K562 (cell line): ENCODE data around the gene PSMD8. TPM values are rescaled to one million over a fixed set of nuclear protein-coding genes. Genes with fewer than 3 reads are reported as not detected.

ENCODE experiments used
- CBX3 ChIP-seq, 2 experiments: IDR thresholded peaks; 1 replicate in 1 of 2; 2 replicates in 1 of 2; pipeline ENCODE4 v1.6.1; 2012; ENCODE audit warnings: inconsistent platforms in 2 of 2, low read length in 2 of 2, borderline replicate concordance in 1 of 2, control low read depth in 1 of 2
- CTBP1 ChIP-seq: fragments of 450-650 bp; IDR thresholded peaks from 2 replicates; pipeline ENCODE4 v1.6.1; 2016; ENCODE audit warnings: borderline replicate concordance
- EWSR1 ChIP-seq: fragments of 450-650 bp; IDR thresholded peaks from 2 replicates; pipeline ENCODE4 v1.6.1; 2018; ENCODE audit warnings: borderline replicate concordance, mild to moderate bottlenecking, low read depth, moderate library complexity; ENCODE audit not compliant: partially characterized antibody
- FOXK2 ChIP-seq, 2 experiments: fragments of 450-650 bp; IDR thresholded peaks in 1 of 2; conservative IDR thresholded peaks in 1 of 2; 2 replicates each; pipeline ENCODE4 v1.6.1; 2016; ENCODE audit warnings: low read depth in 2 of 2, mild to moderate bottlenecking in 1 of 2
- HOXB6 ChIP-seq: fragments of 250-450 bp; sonication (Bioruptor Pico); IDR thresholded peaks from 2 replicates; pipeline ENCODE4 v1.5.1; 2022; ENCODE audit warnings: mild to moderate bottlenecking, borderline replicate concordance
- L3MBTL2 ChIP-seq: fragments of 450-650 bp; IDR thresholded peaks from 2 replicates; pipeline ENCODE4 v1.6.1; 2016; ENCODE audit warnings: mild to moderate bottlenecking, moderate library complexity
- NCOA6 ChIP-seq: fragments of 450-650 bp; IDR thresholded peaks from 2 replicates; pipeline ENCODE4 v1.6.1; 2017; ENCODE audit warnings: mild to moderate bottlenecking
- NFIC ChIP-seq: fragments of 450-650 bp; IDR thresholded peaks from 2 replicates; pipeline ENCODE4 v1.6.1; 2017; ENCODE audit warnings: mild to moderate bottlenecking, inconsistent platforms
- RB1 ChIP-seq: fragments of 450-650 bp; IDR thresholded peaks from 2 replicates; pipeline ENCODE4 v1.6.1; 2017; ENCODE audit warnings: low read depth, mild to moderate bottlenecking
- SIX5 ChIP-seq, 2 experiments: IDR thresholded peaks; 2 replicates each; pipeline ENCODE4 v1.6.1; 2011; ENCODE audit warnings: low read length in 2 of 2, borderline replicate concordance in 1 of 2, low read depth in 1 of 2, mild to moderate bottlenecking in 1 of 2, moderate library complexity in 1 of 2; ENCODE audit not compliant: insufficient read depth in 1 of 2
- ZNF12 ChIP-seq: sonication (generic); formaldehyde crosslinking; IDR thresholded peaks from 2 replicates; pipeline ENCODE4 v1.4.0; 2020; ENCODE audit warnings: mild to moderate bottlenecking, missing genetic modification reagents
- ZNF133 ChIP-seq: fragments of 250-450 bp; sonication (Bioruptor Pico); IDR thresholded peaks from 2 replicates; pipeline ENCODE4 v1.4.0; 2020; ENCODE audit warnings: mild to moderate bottlenecking
- ZNF354B ChIP-seq: fragments of 250-450 bp; sonication (Bioruptor Pico); IDR thresholded peaks from 2 replicates; pipeline ENCODE4 v1.4.0; 2020
- polyA plus RNA-seq, 8 experiments: library from polyadenylated mRNA; depleted of rRNA in 4 of 8; stranded (reverse) in 5 of 8; unstranded in 3 of 8; fragments of >200 nt; fragmentation: Nextera tagmentation in 2 of 8; fragmentation: Illumina TruSeq in 1 of 8; extraction: Ambion mirVana in 2 of 8; extraction: Trizol in 1 of 8; gene quantifications; 2 replicates each; pipeline versions ENCODE4 v1.2.1 to v1.2.3, GENCODE V29; 2011 to 2014; ENCODE audit warnings: inconsistent platforms in 1 of 8, missing spikeins in 1 of 8
- total RNA-seq, 7 experiments: library from RNA; depleted of rRNA in 6 of 7; stranded (reverse); fragments of >200 nt in 6 of 7; fragmentation: Illumina TruSeq in 2 of 7; extraction: Trizol in 2 of 7; gene quantifications; 2 replicates each; pipeline versions ENCODE4 v1.2.1 to v1.2.3, GENCODE V29; 2011 to 2021; ENCODE audit warnings: low replicate concordance in 1 of 7
- TF ChIP-seq, protein P1 (sequence below): IDR thresholded peaks from 2 replicates; pipeline ENCODE4 v1.6.1; 2011; ENCODE audit warnings: borderline replicate concordance, low read depth, mild to moderate bottlenecking, moderate library complexity, low read length; ENCODE audit not compliant: insufficient read depth, poor library complexity, severe bottlenecking
- TF ChIP-seq, protein P2 (sequence below): fragments of 450-650 bp; formaldehyde crosslinking; IDR thresholded peaks from 2 replicates; pipeline ENCODE4 v1.4.0; 2020; ENCODE audit warnings: mild to moderate bottlenecking, moderate library complexity
- TF ChIP-seq, protein P3 (sequence below), 2 experiments: IDR thresholded peaks in 1 of 2; conservative IDR thresholded peaks in 1 of 2; 2 replicates each; pipeline ENCODE4 v1.6.1; 2016; ENCODE audit warnings: low read depth in 2 of 2, mild to moderate bottlenecking in 1 of 2, missing compliant biosample characterization in 1 of 2, missing genetic modification characterization in 1 of 2, moderate library complexity in 1 of 2
- TF ChIP-seq, protein P4 (sequence below): sonication (generic); formaldehyde crosslinking; IDR thresholded peaks from 2 replicates; pipeline ENCODE4 v1.8.0; 2022; ENCODE audit warnings: missing genetic modification reagents, mild to moderate bottlenecking, moderate library complexity, borderline replicate concordance
- TF ChIP-seq, protein P5 (sequence below): IDR thresholded peaks from 2 replicates; pipeline ENCODE4 v1.6.1; 2012; ENCODE audit warnings: low read depth, low read length, improper control_type of control experiment, borderline replicate concordance

Gene PSMD8
- total and polyA plus RNA-seq, 9 of the 15 experiments (the other 6 are each of a cell fraction or from before 2014, with no cell fraction given): 130 to 583 (median 315) TPM

DNA sequence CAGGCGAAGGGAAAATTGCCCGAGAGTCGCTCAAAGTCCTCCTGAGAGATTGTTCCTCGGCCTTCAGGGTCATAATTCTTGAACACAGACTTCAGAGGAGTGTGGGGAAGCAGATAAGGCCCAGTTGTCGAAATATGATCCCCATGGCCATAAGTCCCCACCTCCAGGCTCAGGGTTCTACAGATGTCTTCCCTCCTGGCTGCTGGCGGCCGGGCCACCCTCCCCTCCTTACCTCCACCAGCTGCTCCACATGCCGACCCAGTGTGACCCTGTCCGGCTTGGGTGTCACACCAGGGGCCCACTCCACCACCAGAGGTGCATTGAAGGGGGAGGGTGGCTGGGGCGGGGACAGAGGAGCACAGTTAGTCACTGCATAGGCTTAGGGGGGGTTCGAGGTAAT, 38.6 kb downstream of the PSMD8 start (continued):
- no peak for TF ChIP-seq EWSR1
- TF ChIP-seq, protein P1, sequence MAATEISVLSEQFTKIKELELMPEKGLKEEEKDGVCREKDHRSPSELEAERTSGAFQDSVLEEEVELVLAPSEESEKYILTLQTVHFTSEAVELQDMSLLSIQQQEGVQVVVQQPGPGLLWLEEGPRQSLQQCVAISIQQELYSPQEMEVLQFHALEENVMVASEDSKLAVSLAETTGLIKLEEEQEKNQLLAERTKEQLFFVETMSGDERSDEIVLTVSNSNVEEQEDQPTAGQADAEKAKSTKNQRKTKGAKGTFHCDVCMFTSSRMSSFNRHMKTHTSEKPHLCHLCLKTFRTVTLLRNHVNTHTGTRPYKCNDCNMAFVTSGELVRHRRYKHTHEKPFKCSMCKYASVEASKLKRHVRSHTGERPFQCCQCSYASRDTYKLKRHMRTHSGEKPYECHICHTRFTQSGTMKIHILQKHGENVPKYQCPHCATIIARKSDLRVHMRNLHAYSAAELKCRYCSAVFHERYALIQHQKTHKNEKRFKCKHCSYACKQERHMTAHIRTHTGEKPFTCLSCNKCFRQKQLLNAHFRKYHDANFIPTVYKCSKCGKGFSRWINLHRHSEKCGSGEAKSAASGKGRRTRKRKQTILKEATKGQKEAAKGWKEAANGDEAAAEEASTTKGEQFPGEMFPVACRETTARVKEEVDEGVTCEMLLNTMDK: no peak
- TF ChIP-seq CBX3 (IDR thresholded peaks at IDR 0.05; ENCODE audit: borderline replicate concordance in 1 of 2, low read length in 2 of 2): peak in 1 of 2 experiments; percentile 56; a peak in 1 of 3 replicates
- TF ChIP-seq, protein P2, sequence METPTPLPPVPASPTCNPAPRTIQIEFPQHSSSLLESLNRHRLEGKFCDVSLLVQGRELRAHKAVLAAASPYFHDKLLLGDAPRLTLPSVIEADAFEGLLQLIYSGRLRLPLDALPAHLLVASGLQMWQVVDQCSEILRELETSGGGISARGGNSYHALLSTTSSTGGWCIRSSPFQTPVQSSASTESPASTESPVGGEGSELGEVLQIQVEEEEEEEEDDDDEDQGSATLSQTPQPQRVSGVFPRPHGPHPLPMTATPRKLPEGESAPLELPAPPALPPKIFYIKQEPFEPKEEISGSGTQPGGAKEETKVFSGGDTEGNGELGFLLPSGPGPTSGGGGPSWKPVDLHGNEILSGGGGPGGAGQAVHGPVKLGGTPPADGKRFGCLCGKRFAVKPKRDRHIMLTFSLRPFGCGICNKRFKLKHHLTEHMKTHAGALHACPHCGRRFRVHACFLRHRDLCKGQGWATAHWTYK (CRISPR knock-in tag): no peak
- no peak for TF ChIP-seq ZNF133 (CRISPR knock-in tag)
- TF ChIP-seq RB1: 0 out of 2 replicates have a peak, but pooled peaks have one; percentile 28
- TF ChIP-seq FOXK2 (conservative IDR thresholded peaks at IDR 0.05 in 1 of 2, IDR thresholded peaks at IDR 0.05 in 1 of 2; ENCODE audit: low read depth in 2 of 2): peak; percentile 36 to 75; a peak in 3 of 4 replicates
- TF ChIP-seq NFIC: peak; percentile 75
- TF ChIP-seq L3MBTL2: peak; percentile 60; the same call in 1 of the 2 replicates
- TF ChIP-seq, protein P3, sequence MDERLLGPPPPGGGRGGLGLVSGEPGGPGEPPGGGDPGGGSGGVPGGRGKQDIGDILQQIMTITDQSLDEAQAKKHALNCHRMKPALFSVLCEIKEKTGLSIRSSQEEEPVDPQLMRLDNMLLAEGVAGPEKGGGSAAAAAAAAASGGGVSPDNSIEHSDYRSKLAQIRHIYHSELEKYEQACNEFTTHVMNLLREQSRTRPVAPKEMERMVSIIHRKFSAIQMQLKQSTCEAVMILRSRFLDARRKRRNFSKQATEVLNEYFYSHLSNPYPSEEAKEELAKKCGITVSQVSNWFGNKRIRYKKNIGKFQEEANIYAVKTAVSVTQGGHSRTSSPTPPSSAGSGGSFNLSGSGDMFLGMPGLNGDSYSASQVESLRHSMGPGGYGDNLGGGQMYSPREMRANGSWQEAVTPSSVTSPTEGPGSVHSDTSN (CRISPR knock-in tag; IDR thresholded peaks at IDR 0.05; ENCODE audit: low read depth): no peak
- TF ChIP-seq, protein P3 (tag; conservative IDR thresholded peaks at IDR 0.05; ENCODE audit: low read depth): peak; percentile 89
- TF ChIP-seq, protein P4, sequence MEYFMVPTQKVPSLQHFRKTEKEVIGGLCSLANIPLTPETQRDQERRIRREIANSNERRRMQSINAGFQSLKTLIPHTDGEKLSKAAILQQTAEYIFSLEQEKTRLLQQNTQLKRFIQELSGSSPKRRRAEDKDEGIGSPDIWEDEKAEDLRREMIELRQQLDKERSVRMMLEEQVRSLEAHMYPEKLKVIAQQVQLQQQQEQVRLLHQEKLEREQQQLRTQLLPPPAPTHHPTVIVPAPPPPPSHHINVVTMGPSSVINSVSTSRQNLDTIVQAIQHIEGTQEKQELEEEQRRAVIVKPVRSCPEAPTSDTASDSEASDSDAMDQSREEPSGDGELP (CRISPR knock-in tag): peak; percentile 97
- TF ChIP-seq ZNF354B: no peak
- no peak for TF ChIP-seq ZNF12
- no peak for TF ChIP-seq NCOA6
- TF ChIP-seq CTBP1: peak; percentile 81; the same call in 1 of the 2 replicates
- TF ChIP-seq HOXB6 (CRISPR knock-in tag): no peak
- TF ChIP-seq, protein P5, sequence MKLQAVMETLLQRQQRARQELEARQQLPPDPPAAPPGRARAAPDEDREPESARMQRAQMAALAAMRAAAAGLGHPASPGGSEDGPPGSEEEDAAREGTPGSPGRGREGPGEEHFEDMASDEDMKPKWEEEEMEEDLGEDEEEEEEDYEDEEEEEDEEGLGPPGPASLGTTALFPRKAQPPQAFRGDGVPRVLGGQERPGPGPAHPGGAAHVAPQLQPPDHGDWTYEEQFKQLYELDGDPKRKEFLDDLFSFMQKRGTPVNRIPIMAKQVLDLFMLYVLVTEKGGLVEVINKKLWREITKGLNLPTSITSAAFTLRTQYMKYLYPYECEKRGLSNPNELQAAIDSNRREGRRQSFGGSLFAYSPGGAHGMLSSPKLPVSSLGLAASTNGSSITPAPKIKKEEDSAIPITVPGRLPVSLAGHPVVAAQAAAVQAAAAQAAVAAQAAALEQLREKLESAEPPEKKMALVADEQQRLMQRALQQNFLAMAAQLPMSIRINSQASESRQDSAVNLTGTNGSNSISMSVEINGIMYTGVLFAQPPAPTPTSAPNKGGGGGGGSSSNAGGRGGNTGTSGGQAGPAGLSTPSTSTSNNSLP: peak; percentile 38; the same call in 1 of the 2 replicates
- TF ChIP-seq SIX5 (IDR thresholded peaks at IDR 0.05; ENCODE audit: borderline replicate concordance in 1 of 2, insufficient read depth in 1 of 2, low read depth in 1 of 2, low read length in 2 of 2): peak in 1 of 2 experiments; percentile 24; a peak in 2 of 4 replicates
